PC-3 (cell line): ENCODE results near the gene FBXO44.

Experiments used
- CTCF ChIP-seq: fragments of 300-600 bp; sonication (generic); conservative IDR thresholded peaks from 2 replicates; pipeline ENCODE4 v1.5.1; 2017; ENCODE audit warnings: antibody characterized with exemption, low read depth, mild to moderate bottlenecking, low read length
- EZH2 ChIP-seq: fragments of 300-600 bp; sonication (generic); IDR thresholded peaks from one replicate; pipeline ENCODE4 v1.6.1; 2017; ENCODE audit warnings: antibody characterized with exemption, mild to moderate bottlenecking, low read length; ENCODE audit not compliant: unreplicated experiment

GRCh38 chr1:11647333-11647732, 7.3 kb upstream of the FBXO44 start:
- TF ChIP-seq CTCF (no peak), EZH2 (no peak)
